CD14-positive monocyte (primary cell): ENCODE measurements around the gene SLC37A1. TPM values are rescaled to one million over a fixed set of nuclear protein-coding genes. Genes with fewer than 3 reads are reported as not detected.

Source experiments
- DNase-seq, 3 donors: peaks; one replicate each; pipeline ENCODE4 v3.0.0-alpha.2; 2011 to 2022
- H2AFZ ChIP-seq: 2 replicates; pipeline ENCODE4 v1.6.0; 2012; ENCODE audit warnings: mild to moderate bottlenecking, low read depth, low read length, inconsistent platforms; ENCODE audit not compliant: insufficient read depth, poor library complexity, severe bottlenecking
- H3K27ac ChIP-seq, 2 donors: 1 replicate in 1 of 2; 2 replicates in 1 of 2; pipeline ENCODE4 v1.5.1; 2012 to 2013; ENCODE audit warnings: low read length in 2 of 2, control low read depth in 1 of 2, inconsistent platforms in 1 of 2, low read depth in 1 of 2, mild to moderate bottlenecking in 1 of 2
- H3K27me3 ChIP-seq, 2 donors: one replicate each; pipeline versions ENCODE4 v1.6.0 to v1.6.1; 2011 to 2013; ENCODE audit warnings: low read length in 2 of 2; ENCODE audit not compliant: control insufficient read depth in 2 of 2, insufficient read depth in 2 of 2
- H3K36me3 ChIP-seq, 2 donors: replicated peaks in 1 of 2; 1 replicate in 1 of 2; 2 replicates in 1 of 2; pipeline versions ENCODE4 v1.5.1 to v1.6.1; 2012 to 2013; ENCODE audit warnings: low read length in 2 of 2, control low read depth in 1 of 2, inconsistent platforms in 1 of 2, mild to moderate bottlenecking in 1 of 2; ENCODE audit not compliant: insufficient read depth in 2 of 2, control insufficient read depth in 1 of 2
- H3K4me1 ChIP-seq, 2 donors: 1 replicate in 1 of 2; 2 replicates in 1 of 2; pipeline versions ENCODE4 v1.5.1 to v1.6.1; 2012 to 2013; ENCODE audit warnings: low read length in 2 of 2, control low read depth in 1 of 2, inconsistent platforms in 1 of 2, mild to moderate bottlenecking in 1 of 2, moderate library complexity in 1 of 2; ENCODE audit not compliant: insufficient read depth in 2 of 2, control insufficient read depth in 1 of 2
- H3K4me2 ChIP-seq: replicated peaks from 2 replicates; pipeline ENCODE3; 2012; ENCODE audit warnings: low read length, moderate library complexity, mild to moderate bottlenecking; ENCODE audit not compliant: poor library complexity, severe bottlenecking; ENCODE audit errors: extremely low read depth
- H3K4me3 ChIP-seq, 3 experiments: fragments of 200-600 bp in 1 of 3; sonication (generic) in 1 of 3; replicated peaks in 1 of 3; 1 replicate in 2 of 3; 2 replicates in 1 of 3; pipeline ENCODE4 v1.5.1; 2011 to 2013; ENCODE audit warnings: low read length in 3 of 3, mild to moderate bottlenecking in 3 of 3, control low read depth in 2 of 3, low read depth in 2 of 3, inconsistent platforms in 1 of 3, moderate library complexity in 1 of 3
- H3K79me2 ChIP-seq: 2 replicates; pipeline ENCODE4 v1.6.0; 2012; ENCODE audit warnings: mild to moderate bottlenecking, control low read depth, inconsistent platforms, low read length, moderate library complexity; ENCODE audit not compliant: insufficient read depth
- H3K9ac ChIP-seq: 2 replicates; pipeline ENCODE4 v1.6.0; 2017; ENCODE audit warnings: low read length, mild to moderate bottlenecking; ENCODE audit not compliant: insufficient read depth, poor library complexity, severe bottlenecking
- H3K9me3 ChIP-seq, 2 donors: replicated peaks in 1 of 2; 1 replicate in 1 of 2; 2 replicates in 1 of 2; pipeline versions ENCODE4 v1.5.1 to v1.6.1; 2012 to 2013; ENCODE audit warnings: low read length in 2 of 2, control low read depth in 1 of 2; ENCODE audit not compliant: control insufficient read depth in 1 of 2, insufficient read depth in 1 of 2
- H4K20me1 ChIP-seq: 2 replicates; pipeline ENCODE4 v1.6.0; 2012; ENCODE audit warnings: mild to moderate bottlenecking, low read length, control low read depth, moderate library complexity; ENCODE audit not compliant: insufficient read depth
- H3K27ac Mint-ChIP-seq, 7 donors: one replicate each; pipeline ENCODE4 v1.8.0; 2020; ENCODE audit warnings: mild to moderate bottlenecking in 7 of 7, mixed read lengths in 7 of 7, moderate library complexity in 6 of 7, inconsistent platforms in 2 of 7
- H3K27me3 Mint-ChIP-seq, 3 donors: one replicate each; pipeline ENCODE4 v1.8.0; 2021 to 2022; ENCODE audit warnings: low read depth in 3 of 3, mild to moderate bottlenecking in 3 of 3, mixed read lengths in 3 of 3, moderate library complexity in 3 of 3, inconsistent platforms in 1 of 3
- H3K36me3 Mint-ChIP-seq, 2 donors: one replicate each; pipeline ENCODE4 v1.8.0; 2020; ENCODE audit warnings: mixed read lengths in 2 of 2, inconsistent platforms in 1 of 2, mild to moderate bottlenecking in 1 of 2
- H3K4me1 Mint-ChIP-seq: one replicate; pipeline ENCODE4 v1.8.0; 2020; ENCODE audit warnings: mild to moderate bottlenecking, mixed read lengths
- H3K4me3 Mint-ChIP-seq, 2 donors: one replicate each; pipeline ENCODE4 v1.8.0; 2020; ENCODE audit warnings: mild to moderate bottlenecking in 2 of 2, mixed read lengths in 2 of 2, moderate library complexity in 1 of 2
- H3K9me3 Mint-ChIP-seq, 7 donors: one replicate each; pipeline ENCODE4 v1.8.0; 2020 to 2022; ENCODE audit warnings: mixed read lengths in 7 of 7, mild to moderate bottlenecking in 6 of 7, moderate library complexity in 6 of 7, inconsistent platforms in 2 of 7
- WGBS: methylation state at CpG from one replicate; pipeline ENCODE4 v1.1.5; 2013; ENCODE audit warnings: missing lambda C conversion rate; ENCODE audit not compliant: insufficient coverage; 5-methylcytosine and 5-hydroxymethylcytosine counted together
- intact Hi-C, 2 donors: fragments of 100-400 bp; cut with micrococcal nuclease; formaldehyde crosslinking; loops; one replicate each; pipeline versions ENCODE4 v1.15.0 to v1.15.1; 2023
- polyA minus RNA-seq: library from RNA; depleted of rRNA, polyadenylated mRNA; stranded (reverse); fragments of >200 nt; gene quantifications from 2 replicates; pipeline ENCODE4 v1.2.3, GENCODE V29; 2012
- polyA plus RNA-seq, 3 donors: library from polyadenylated mRNA; depleted of rRNA in 1 of 3; unstranded in 2 of 3; stranded (reverse) in 1 of 3; fragments of 300-500 nt in 2 of 3; fragments of >200 nt in 1 of 3; fragmentation: Illumina TruSeq in 2 of 3; gene quantifications; 1 replicate in 2 of 3; 2 replicates in 1 of 3; pipeline ENCODE4 v1.2.3, GENCODE V29; 2012 to 2021
- total RNA-seq, 12 experiments: library from RNA in 1 of 12; stranded (reverse) in 1 of 12; fragments of 120-200 nt in 1 of 12; gene quantifications; one replicate each; pipeline ENCODE4 v1.2.4 and lab custom pipeline; 2013 to 2026; ENCODE audit warnings: mixed read lengths in 6 of 12, inconsistent platforms in 1 of 12
- TF ChIP-seq, protein P1 (sequence below): fragments of 200-600 bp; IDR thresholded peaks from one replicate; pipeline ENCODE4 v1.8.0; 2022; ENCODE audit warnings: antibody characterized with exemption, mild to moderate bottlenecking

SLC37A1 gene
- 14.0 TPM for total RNA-seq (2013)
- polyA plus RNA-seq (10 to 100 TPM in 1 of 3 donors, 1 to 10 TPM in 2; 2.7 to 12.4 (median 4.3) TPM), polyA minus RNA-seq (9.0 and 14.3 TPM in 2 replicates), total RNA-seq (lab: John Stamatoyannopoulos, UW) (5.6 to 20.0 (median 15.7) reads per million in 11 experiments)

DNA sequence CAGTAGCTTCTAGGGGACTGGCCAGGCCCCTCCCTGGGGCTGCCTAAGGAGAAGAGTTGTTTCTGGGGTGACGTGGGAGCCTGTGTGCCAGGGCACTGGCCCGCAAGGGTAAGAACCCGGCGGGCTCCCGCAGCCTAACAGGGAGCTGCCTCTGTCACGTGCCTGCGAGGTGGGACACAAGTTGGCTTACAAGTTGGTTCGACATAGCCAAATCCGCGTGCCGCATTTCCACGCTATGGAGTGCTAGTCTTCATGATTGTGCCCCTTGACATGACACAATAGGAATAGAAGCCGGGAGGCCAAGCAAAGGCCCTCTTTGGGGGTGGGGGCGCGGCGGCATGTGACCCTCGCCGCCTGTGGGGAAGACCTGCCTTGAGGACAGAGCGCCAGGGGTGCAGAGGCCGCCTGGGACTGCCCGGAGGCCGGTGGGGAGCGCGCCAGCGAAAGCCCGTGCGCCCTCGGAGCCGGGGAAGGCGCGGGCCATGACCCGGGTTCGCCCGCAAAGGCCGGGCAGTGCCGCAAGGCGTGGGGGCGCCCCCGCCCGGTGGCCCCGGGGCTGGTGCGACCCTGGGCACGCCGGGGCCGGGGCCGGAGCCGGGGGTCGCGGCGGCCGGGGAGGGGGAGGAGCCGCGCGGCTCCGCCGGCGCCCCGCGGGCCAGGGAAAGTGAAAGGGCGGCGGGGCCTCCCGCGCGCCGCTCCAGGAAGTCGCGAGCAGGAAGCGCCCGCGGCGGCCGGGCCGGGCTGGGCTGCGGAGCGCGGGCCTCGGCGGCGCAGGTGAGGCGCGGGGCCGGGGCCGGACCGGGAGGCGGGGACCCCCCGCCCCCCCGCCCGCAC, at the start of gene SLC37A1:
Gene SLC37A1, plus strand, starts transcription at position 702 of the 834 bp plus-strand sequence. CDS start 4,603 bp downstream, outside the sequence.
- peak within 1 kb of the TSS; percentile 56 to 88 (median 76) for H3K27ac Mint-ChIP-seq
- Histone ChIP-seq H3K4me1 (peaks cover 15 to 25% of the 10 kb centered on the region in 2 donors), H4K20me1 (peaks cover 14% of the 10 kb centered on the region), H2AFZ (peak within 1 kb of the TSS; percentile 94), H3K9me3 (no peaks in the 10 kb centered on the region), H3K27ac (peak within 1 kb of the TSS in 1 of 2 donors; percentile 79), H3K79me2 (peaks cover 36% of the 10 kb centered on the region), H3K4me2 (peak within 1 kb of the TSS; percentile 85), H3K9ac (peak within 1 kb of the TSS; percentile 78), H3K27me3 (no peaks in the 10 kb centered on the region), H3K36me3 (peaks cover 5 to 18% of the 10 kb centered on the region in 2 donors), H3K4me3 (peak within 1 kb of the TSS; percentile 74 to 90 (median 78))
- intact Hi-C loops: no loop called here
- DNase-seq: peak in 1 of 3 donors; percentile 31
- peaks cover 23% of the 10 kb centered on the region for H3K4me1 Mint-ChIP-seq
- TF ChIP-seq, protein P1, sequence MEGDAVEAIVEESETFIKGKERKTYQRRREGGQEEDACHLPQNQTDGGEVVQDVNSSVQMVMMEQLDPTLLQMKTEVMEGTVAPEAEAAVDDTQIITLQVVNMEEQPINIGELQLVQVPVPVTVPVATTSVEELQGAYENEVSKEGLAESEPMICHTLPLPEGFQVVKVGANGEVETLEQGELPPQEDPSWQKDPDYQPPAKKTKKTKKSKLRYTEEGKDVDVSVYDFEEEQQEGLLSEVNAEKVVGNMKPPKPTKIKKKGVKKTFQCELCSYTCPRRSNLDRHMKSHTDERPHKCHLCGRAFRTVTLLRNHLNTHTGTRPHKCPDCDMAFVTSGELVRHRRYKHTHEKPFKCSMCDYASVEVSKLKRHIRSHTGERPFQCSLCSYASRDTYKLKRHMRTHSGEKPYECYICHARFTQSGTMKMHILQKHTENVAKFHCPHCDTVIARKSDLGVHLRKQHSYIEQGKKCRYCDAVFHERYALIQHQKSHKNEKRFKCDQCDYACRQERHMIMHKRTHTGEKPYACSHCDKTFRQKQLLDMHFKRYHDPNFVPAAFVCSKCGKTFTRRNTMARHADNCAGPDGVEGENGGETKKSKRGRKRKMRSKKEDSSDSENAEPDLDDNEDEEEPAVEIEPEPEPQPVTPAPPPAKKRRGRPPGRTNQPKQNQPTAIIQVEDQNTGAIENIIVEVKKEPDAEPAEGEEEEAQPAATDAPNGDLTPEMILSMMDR: no peak
- no peaks in the 10 kb centered on the region for H3K27me3 Mint-ChIP-seq
- H3K36me3 Mint-ChIP-seq: peaks cover 16 to 19% of the 10 kb centered on the region in 2 donors
- H3K4me3 Mint-ChIP-seq: peak within 1 kb of the TSS; percentile 92 to 97
- 10% methylated on average over 88 of the region's 88 CpGs for whole genome bisulfite sequencing
- no peaks in the 10 kb centered on the region for H3K9me3 Mint-ChIP-seq

DNA sequence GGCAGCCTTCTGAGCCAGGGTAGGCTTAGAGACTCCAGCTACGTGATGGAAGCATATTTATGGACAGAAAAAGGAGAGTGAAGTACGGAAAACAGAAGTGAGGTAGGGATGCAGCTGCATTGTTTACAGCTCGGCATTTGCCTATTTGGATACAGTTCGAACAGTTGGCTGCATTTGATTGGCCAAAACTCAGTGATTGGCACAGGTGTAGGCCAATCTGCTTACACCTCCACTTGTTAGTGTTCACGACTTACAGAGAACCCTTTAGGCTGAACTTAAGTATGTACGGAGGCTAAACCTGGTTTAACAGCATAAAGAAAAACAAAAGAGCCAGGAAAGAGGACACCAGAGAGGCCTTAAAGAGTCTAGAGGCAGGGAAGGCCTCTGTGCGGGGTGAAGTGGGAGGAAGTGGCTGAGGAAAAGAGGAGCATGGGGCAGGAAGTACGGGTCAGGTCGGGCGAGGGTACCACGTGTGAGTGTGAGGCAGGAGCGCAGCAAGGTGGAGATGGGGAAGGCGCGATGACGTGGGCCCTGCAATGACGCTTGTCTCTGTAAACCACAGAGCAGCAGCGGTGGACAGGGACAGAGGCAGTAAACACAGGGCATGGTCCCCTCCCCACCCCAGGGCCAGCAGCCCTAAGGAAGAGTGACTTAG, 49.7 kb upstream of the SLC37A1 start:
- peak; percentile 67 to 79 (median 74) for DNase-seq
- Mint-ChIP-seq H3K4me3 (peak overlapping the region; percentile 59 to 82), H3K36me3 (no peaks in the 10 kb centered on the region), H3K27me3 (peaks cover 1 to 6% (median 3%) of the 10 kb centered on the region in 3 donors), H3K4me1 (peaks cover 41% of the 10 kb centered on the region), H3K9me3 (peaks cover 0 to 3% (median 0%) of the 10 kb centered on the region in 7 donors), H3K27ac (peak overlapping the region; percentile 9 to 87 (median 82))
- H3K4me2 ChIP-seq: peak overlapping the region; percentile 52
- intact Hi-C loops: loop anchor here in 1 of 2 donors (10.0 kb wide), 1 partner anchor 649 kb away; no protein-coding TSS in a partner anchor
- H3K79me2 ChIP-seq: no peaks in the 10 kb centered on the region
- 46% methylated on average over 7 of the region's 17 CpGs for WGBS
- H3K9me3 ChIP-seq: no peaks in the 10 kb centered on the region
- H3K27me3 ChIP-seq: no peaks in the 10 kb centered on the region
- TF ChIP-seq, protein P1: no peak
- no peaks in the 10 kb centered on the region for H4K20me1 ChIP-seq
- H3K9ac ChIP-seq: peak overlapping the region; percentile 29
- peak overlapping the region in 2 of 3 experiments; percentile 4 to 62 for H3K4me3 ChIP-seq
- no peaks in the 10 kb centered on the region for H3K36me3 ChIP-seq
- H3K27ac ChIP-seq: peak overlapping the region in 1 of 2 donors; percentile 59
- peak overlapping the region; percentile 74 for H2AFZ ChIP-seq
- peaks cover 23 to 28% of the 10 kb centered on the region in 2 donors for H3K4me1 ChIP-seq
